MCF 10A (cell line): ENCODE data around the gene MAB21L4. TPM values are rescaled to one million over a fixed set of nuclear protein-coding genes. Genes with fewer than 3 reads are reported as not detected.

ENCODE experiments used
- BruUV-seq: library from RNA; stranded (reverse); fragments of 400-500 nt; replicated peaks from 2 replicates; lab custom pipeline; 2021; lab: Mats Ljungman, UMichigan
- CTCF ChIA-PET: fragments of 300-600 bp; sonication (Branson Sonifier 250); formaldehyde crosslinking; extraction: SDS; loops from one replicate; lab custom pipeline; 2021; ENCODE audit warnings: antibody characterized with exemption, inconsistent platforms; lab: Yijun Ruan, JAX
- POLR2A ChIA-PET: fragments of 300-600, 350-650 bp; sonication (Branson Sonifier 250); formaldehyde crosslinking; extraction: SDS; loops from one replicate; lab custom pipeline; 2020; ENCODE audit warnings: antibody characterized with exemption, inconsistent platforms; lab: Yijun Ruan, JAX
- DNase-seq: peaks from one replicate; pipeline ENCODE4 v3.0.0-alpha.2; 2018; ENCODE audit not compliant: unreplicated experiment
- H3K27ac Mint-ChIP-seq: one replicate; pipeline ENCODE4 v1.8.0; 2022; ENCODE audit warnings: mild to moderate bottlenecking, low read depth, mixed read lengths; ENCODE audit not compliant: unreplicated experiment
- H3K27me3 Mint-ChIP-seq: one replicate; pipeline ENCODE4 v1.8.0; 2022; ENCODE audit warnings: mixed read lengths; ENCODE audit not compliant: insufficient read depth, unreplicated experiment
- H3K36me3 Mint-ChIP-seq: one replicate; pipeline ENCODE4 v1.8.0; 2022; ENCODE audit warnings: mild to moderate bottlenecking, moderate library complexity, mixed read lengths; ENCODE audit not compliant: insufficient read depth, unreplicated experiment
- H3K4me1 Mint-ChIP-seq: one replicate; pipeline ENCODE4 v1.8.0; 2022; ENCODE audit warnings: mixed read lengths; ENCODE audit not compliant: insufficient read depth, unreplicated experiment
- H3K4me3 Mint-ChIP-seq: one replicate; pipeline ENCODE4 v1.8.0; 2022; ENCODE audit warnings: mild to moderate bottlenecking, moderate library complexity, mixed read lengths; ENCODE audit not compliant: unreplicated experiment
- H3K9me3 Mint-ChIP-seq: one replicate; pipeline ENCODE4 v1.8.0; 2022; ENCODE audit warnings: mixed read lengths; ENCODE audit not compliant: unreplicated experiment
- intact Hi-C: fragments of 100-400 bp; cut with micrococcal nuclease; formaldehyde crosslinking; loops from 2 replicates; pipeline ENCODE4 v1.14.1; 2022
- total RNA-seq: library from RNA; stranded (reverse); gene quantifications from 2 replicates; pipeline ENCODE4 v1.2.3, GENCODE V29; 2022
- TF ChIP-seq, protein P1 (sequence below): fragments of 200-600 bp; IDR thresholded peaks from one replicate; pipeline ENCODE4 v1.8.0; 2022; ENCODE audit warnings: antibody characterized with exemption, mild to moderate bottlenecking; ENCODE audit not compliant: unreplicated experiment

Gene MAB21L4
- total RNA-seq, 1 experiment from 2014 or later: not detected

DNA sequence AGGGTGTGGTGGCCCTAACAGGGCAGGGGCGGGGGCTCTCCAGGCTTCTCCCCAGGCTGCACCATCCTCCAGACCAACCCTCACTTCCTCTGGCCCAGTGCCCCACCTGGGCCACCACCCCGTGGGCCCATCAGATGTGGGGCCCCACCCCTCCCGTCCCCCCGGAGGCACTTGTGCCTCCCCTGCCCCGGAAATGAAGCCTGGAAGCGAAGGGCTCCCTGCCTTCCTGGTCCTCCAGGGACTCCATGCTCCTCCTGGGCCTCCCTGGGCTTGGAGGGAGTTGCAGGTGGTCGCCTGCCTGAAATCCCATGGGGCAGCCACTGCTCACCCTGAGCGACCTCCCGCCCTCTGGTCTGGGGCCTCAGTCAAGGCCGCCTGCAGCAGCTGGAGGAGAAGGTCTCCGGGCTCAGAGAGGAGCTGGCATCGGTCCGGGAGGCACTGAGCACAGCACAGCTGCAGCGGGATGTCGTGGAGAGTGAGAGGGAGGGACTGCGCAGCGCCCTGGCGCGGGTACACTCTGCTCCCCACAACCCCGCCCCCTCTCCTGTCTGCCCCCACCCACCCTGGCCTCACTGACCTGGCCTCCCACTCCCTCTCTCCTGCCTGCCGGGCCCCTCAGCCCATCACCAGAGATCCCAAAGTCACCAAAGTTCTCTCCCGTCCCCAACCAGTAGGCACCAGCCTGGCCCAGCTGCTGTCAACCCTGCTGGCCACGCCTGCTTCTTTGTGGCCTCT, 38.2 kb upstream of the MAB21L4 start:
- Mint-ChIP-seq H3K36me3 (no peaks in the 10 kb centered on the region), H3K4me1 (no peaks in the 10 kb centered on the region), H3K27me3 (peaks cover 5% of the 10 kb centered on the region), H3K9me3 (peaks cover 5% of the 10 kb centered on the region), H3K27ac (no peak overlapping the region), H3K4me3 (no peak overlapping the region)
- ChIA-PET CTCF (interaction anchor here (0.6 kb wide), 1 partner anchor 161 kb away, joined by 3 read pairs; no protein-coding TSS in a partner anchor), POLR2A (interaction anchor here (1.0 kb wide), 1 partner anchor 22 kb away, joined by 3 read pairs; no protein-coding TSS in a partner anchor)
- DNase-seq: no peak
- intact Hi-C loops: no loop called here
- TF ChIP-seq, protein P1, sequence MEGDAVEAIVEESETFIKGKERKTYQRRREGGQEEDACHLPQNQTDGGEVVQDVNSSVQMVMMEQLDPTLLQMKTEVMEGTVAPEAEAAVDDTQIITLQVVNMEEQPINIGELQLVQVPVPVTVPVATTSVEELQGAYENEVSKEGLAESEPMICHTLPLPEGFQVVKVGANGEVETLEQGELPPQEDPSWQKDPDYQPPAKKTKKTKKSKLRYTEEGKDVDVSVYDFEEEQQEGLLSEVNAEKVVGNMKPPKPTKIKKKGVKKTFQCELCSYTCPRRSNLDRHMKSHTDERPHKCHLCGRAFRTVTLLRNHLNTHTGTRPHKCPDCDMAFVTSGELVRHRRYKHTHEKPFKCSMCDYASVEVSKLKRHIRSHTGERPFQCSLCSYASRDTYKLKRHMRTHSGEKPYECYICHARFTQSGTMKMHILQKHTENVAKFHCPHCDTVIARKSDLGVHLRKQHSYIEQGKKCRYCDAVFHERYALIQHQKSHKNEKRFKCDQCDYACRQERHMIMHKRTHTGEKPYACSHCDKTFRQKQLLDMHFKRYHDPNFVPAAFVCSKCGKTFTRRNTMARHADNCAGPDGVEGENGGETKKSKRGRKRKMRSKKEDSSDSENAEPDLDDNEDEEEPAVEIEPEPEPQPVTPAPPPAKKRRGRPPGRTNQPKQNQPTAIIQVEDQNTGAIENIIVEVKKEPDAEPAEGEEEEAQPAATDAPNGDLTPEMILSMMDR: no peak
- no TSS peak for BruUV-seq

DNA sequence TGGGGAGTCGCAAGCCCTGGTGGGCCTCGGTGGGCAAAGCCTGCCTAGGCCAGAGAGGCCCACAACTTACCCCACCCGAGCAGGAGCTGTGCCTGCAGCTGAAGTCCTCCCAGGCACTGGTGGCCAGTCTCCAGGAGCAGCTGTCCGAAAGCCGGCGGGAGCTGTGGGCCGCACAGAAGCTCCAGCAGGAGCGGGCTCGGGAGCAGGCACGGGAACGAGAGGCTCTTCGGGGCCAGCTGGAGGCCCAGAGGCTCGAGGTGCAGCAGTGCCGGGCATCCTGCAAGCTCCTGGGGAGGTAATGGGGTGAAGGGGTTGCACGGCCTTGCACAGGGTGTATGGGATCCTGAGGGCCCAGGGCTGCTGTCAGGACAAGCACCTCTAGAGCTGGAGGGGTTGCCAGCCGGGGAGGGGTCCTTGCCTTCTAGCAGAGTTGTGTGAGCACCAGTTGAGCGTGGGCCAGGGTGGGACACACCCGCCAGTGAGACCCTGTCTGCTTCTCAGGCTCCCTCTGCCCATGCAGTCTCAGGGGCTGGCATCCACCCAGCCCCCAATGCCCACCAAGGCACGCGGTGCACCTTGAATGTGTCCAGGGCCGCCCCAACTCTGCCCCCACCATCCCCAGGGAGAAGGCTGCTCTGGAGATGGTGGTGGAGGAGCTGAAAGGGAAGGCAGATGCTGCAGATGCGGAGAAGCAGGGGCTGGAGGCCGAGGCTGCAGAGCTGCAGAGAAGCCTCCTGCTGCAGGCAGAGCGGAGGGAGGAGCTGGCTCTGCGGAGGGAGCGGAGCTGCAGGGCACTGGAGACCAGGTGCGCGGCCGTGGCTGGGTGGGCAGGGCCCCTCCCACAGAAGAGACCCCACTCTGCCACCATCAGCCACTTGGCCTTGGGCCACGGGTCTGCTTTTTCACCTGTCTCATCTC, 37.4 kb upstream of the MAB21L4 start:
- intact Hi-C loops: no loop called here
- Mint-ChIP-seq H3K9me3 (peaks cover 5% of the 10 kb centered on the region), H3K27ac (no peak overlapping the region), H3K4me1 (no peaks in the 10 kb centered on the region), H3K27me3 (peaks cover 10% of the 10 kb centered on the region), H3K4me3 (no peak overlapping the region), H3K36me3 (no peaks in the 10 kb centered on the region)
- CTCF ChIA-PET: interaction anchor here (0.6 kb wide), 1 partner anchor 160 kb away, joined by 3 read pairs; no protein-coding TSS in a partner anchor
- BruUV-seq: no TSS peak
- no peak for DNase-seq
- TF ChIP-seq, protein P1: no peak
- POLR2A ChIA-PET: interaction anchor here (1.0 kb wide), 1 partner anchor 21 kb away, joined by 3 read pairs; no protein-coding TSS in a partner anchor

DNA sequence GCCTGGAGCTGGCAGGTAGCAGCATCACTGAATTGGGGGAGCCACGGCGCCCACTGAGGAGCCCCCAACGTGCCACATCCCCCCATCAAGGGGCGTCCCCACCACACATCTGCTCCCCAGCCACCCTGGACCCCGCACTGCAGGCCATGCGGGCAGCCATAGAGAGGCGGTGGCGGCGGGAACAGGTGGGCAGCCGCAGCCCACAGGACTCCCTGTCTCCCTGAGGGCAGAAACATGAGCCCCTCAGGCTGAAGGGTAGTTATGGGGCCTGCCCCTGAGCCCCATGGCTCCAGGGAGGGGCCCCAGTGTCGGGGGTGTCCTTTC, 36.7 kb upstream of the MAB21L4 start:
- Mint-ChIP-seq H3K27ac (no peak overlapping the region), H3K4me1 (no peaks in the 10 kb centered on the region), H3K27me3 (peaks cover 17% of the 10 kb centered on the region), H3K4me3 (no peak overlapping the region), H3K36me3 (no peaks in the 10 kb centered on the region), H3K9me3 (peaks cover under 1% of the 10 kb centered on the region)
- intact Hi-C loops: no loop called here
- BruUV-seq: no TSS peak
- ChIA-PET POLR2A (no interaction called here), CTCF (no interaction called here)
- DNase-seq: no peak
- TF ChIP-seq, protein P1: no peak
